Coronary artery (tissue), 2 donors: ENCODE measurements around the gene USP6NL.

Experiments used
- DNase-seq: peaks from one replicate; pipeline ENCODE4 v3.0.0-alpha.2; 2017; ENCODE audit warnings: low spot score
- H3K27ac ChIP-seq, 2 donors: fragments of 200-600 bp; sonication (generic); one replicate each; pipeline ENCODE4 v1.5.1; 2016 to 2019
- H3K4me3 ChIP-seq: fragments of 200-600 bp; sonication (generic); 2 replicates; pipeline ENCODE4 v1.5.1; 2016; ENCODE audit warnings: mild to moderate bottlenecking, moderate library complexity
- CTCF ChIP-seq: fragments of 200-600 bp; sonication (generic); IDR thresholded peaks from one replicate; pipeline ENCODE4 v1.5.1; 2019; ENCODE audit warnings: antibody characterized with exemption

The USP6NL gene

GRCh38 chr10:11546581-11546980 is 64.9 kb downstream of the USP6NL start:
- no peak overlapping the region for H3K27ac ChIP-seq
- DNase-seq = no peak
- no peak overlapping the region for H3K4me3 ChIP-seq
- TF ChIP-seq CTCF = no peak

DNA sequence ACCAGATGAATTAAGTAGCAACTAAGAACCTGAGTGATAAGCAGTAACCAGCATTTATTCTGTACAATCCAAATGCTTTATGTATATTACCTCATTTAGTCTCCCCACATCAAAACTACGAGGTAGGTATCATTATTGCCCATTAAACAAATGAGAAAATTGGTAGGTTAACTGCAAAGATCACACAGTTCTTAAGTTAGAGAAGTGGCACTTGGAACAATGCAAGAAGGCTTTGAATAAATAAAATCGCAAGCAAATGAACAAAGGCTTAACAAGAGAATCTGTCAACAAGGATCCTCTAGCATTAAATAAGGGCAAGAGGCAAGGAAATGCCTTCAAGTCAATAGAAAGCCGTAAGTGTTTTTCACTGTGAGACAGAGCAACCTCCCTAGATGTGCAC is 70.2 kb downstream of the USP6NL start:
- DNase-seq = no peak
- Histone ChIP-seq H3K27ac (no peak overlapping the region), H3K4me3 (no peak overlapping the region)
- TF ChIP-seq CTCF = no peak

GRCh38 chr10:11539191-11539868 is 72.1 kb downstream of the USP6NL start:
- H3K4me3 ChIP-seq = no peak overlapping the region
- DNase-seq = no peak
- TF ChIP-seq CTCF = no peak
- H3K27ac ChIP-seq = no peak overlapping the region

GRCh38 chr10:11538834-11539190 is 72.6 kb downstream of the USP6NL start:
- no peak for DNase-seq
- Histone ChIP-seq H3K4me3 (no peak overlapping the region), H3K27ac (no peak overlapping the region)
- no peak for TF ChIP-seq CTCF

GRCh38 chr10:11536228-11536627 is 75.2 kb downstream of the USP6NL start:
- no peak for TF ChIP-seq CTCF
- no peak overlapping the region for H3K27ac ChIP-seq
- DNase-seq = no peak
- no peak overlapping the region for H3K4me3 ChIP-seq

GRCh38 chr10:11535346-11535959 is 76.0 kb downstream of the USP6NL start:
- H3K27ac ChIP-seq = no peak overlapping the region
- no peak for DNase-seq
- TF ChIP-seq CTCF = no peak
- H3K4me3 ChIP-seq = no peak overlapping the region

- no peak for TF ChIP-seq CTCF
- no peak for DNase-seq
Measured at GRCh38 chr10:11533328-11533781, 78.1 kb downstream of the USP6NL start.

More at GRCh38 chr10:11533328-11533781, 78.1 kb downstream of the USP6NL start:
- Histone ChIP-seq H3K27ac (peak overlapping the region in 1 of 2 donors; percentile 52), H3K4me3 (no peak overlapping the region)
